ENCODE data around the gene SEMA5B.
A peak's percentile ranks its signal among the peaks of the same experiment; 100 is the strongest.

Gene SEMA5B

DNA sequence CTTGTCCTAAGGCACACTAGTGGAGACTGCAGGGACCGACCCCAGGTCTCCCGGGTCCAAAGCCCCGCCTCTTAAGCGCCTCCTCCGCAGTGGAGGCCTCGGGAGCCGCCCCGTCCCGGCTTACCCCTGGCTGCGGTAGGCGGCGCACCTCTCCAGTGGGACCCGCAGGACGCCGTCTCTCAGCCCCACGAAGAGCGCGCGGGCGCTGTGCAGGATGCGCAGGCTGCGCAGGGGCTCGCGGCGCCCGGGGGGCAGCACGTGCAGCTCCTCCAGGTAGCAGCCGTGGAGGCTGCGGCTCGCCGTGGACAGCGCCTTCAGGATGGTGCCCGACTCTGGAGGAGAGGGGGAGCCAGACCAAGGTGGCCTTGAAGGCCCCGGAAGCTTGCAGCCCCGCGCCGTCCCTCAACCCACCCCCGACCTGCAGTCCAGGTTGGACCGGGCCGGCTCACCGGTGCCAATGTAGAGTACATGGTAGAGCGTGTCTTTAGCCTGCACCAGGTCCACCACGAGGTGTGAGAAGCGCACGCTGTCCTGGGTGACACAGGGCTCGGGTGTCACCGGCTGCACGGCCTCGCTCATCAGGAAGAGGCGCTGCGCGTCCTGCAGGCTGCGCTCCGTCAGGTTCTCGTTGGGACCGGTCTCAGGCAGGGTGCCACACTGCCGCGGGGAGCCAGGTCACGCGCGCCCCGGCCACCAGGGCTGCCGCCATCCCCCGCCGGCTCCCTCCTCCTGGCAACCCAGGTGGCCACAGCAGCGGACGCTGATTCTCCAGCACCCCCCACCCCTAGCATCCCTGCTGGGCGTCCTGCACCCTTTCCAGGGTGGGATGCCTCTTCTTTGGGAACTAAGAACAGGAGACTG lies 105.5 kb downstream of the SEMA5B start:
- TF ChIP-seq, protein P1, sequence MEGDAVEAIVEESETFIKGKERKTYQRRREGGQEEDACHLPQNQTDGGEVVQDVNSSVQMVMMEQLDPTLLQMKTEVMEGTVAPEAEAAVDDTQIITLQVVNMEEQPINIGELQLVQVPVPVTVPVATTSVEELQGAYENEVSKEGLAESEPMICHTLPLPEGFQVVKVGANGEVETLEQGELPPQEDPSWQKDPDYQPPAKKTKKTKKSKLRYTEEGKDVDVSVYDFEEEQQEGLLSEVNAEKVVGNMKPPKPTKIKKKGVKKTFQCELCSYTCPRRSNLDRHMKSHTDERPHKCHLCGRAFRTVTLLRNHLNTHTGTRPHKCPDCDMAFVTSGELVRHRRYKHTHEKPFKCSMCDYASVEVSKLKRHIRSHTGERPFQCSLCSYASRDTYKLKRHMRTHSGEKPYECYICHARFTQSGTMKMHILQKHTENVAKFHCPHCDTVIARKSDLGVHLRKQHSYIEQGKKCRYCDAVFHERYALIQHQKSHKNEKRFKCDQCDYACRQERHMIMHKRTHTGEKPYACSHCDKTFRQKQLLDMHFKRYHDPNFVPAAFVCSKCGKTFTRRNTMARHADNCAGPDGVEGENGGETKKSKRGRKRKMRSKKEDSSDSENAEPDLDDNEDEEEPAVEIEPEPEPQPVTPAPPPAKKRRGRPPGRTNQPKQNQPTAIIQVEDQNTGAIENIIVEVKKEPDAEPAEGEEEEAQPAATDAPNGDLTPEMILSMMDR (IDR thresholded peaks at IDR 0.05; ENCODE audit: insufficient read depth, low read depth, low read length, missing control alignments): no peak
- no peak overlapping the region for H3K4me3 ChIP-seq (ENCODE audit: low read length)
- DNase-seq (ENCODE audit: low read depth): peak; percentile 43

DNA sequence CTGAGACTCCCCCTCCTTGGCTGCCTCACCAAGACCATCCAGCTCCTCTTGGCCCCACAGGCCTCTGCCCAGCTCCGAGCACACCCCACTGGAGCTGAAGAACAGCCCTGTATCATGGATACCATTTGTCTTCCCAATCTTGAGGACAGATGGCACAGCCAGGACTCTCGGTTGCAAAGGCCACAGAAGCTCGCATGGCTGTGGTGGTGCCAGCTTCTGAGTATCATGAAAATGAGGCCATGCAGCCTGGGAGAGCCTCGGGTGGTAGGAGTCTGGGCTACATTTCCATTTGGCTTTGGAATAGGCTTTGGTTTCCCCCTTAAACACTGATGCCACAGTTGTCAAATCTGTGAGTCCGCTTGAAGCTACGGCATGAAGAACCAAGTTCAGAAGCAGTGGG lies 106.6 kb downstream of the SEMA5B start:
- TF ChIP-seq, protein P1 (IDR thresholded peaks at IDR 0.05; ENCODE audit: insufficient read depth, low read depth, low read length, missing control alignments): no peak
- DNase-seq (ENCODE audit: low read depth): no peak
- H3K4me3 ChIP-seq (ENCODE audit: low read length): no peak overlapping the region

DNA sequence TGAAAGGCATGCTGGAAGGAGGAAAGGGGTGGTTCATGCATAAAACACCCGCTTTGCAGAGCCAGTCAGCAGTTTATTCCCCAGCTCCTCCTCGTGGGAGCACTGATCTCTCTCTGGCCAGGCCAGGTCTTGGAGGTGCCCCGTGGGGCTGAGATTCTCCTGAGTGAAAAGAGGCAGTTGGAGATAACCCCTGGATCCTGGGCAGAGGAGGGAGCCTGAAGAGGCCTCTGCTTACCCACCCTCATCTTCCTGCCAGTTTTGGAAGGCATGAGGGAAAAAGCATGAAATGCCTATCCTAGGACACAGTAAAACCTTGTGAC lies 108.3 kb downstream of the SEMA5B start:
- no peak for DNase-seq (ENCODE audit: low read depth)
- no peak overlapping the region for H3K4me3 ChIP-seq (ENCODE audit: low read length)
- TF ChIP-seq, protein P1 (IDR thresholded peaks at IDR 0.05; ENCODE audit: insufficient read depth, low read depth, low read length, missing control alignments): no peak

DNA sequence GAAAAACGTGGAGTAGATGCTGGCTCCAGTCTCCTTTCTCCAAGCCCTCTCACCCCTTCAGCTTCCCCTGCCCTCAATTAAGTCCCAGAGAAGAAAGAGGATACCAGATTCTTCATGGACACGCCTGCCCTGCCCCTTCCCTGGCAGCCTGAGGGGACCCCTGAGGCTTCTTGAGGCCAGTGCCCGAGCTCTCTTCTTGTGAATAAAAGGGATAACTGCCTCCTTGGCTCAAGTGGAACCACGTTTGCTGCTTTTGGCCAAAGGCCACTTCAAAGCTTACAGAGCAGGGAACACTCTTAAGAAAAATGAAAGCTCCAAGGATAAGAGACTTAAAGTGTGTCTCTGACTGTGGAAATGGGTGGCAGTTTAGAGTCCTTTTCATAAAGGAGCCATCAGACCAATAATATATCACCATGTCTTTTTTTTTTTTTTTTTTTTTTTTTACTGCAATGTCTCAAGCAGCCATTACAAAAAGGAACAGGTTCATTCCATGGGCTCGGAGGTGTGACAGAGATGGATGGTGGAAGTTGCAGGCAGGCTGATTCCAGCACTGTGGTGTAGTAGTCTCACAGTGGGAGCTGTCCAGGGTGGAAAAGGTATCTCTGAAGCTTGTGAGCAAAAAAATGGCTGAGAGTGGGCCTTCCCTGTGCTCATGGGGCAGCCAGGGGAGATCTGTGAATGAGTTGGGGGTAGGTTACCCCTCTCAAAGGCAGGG lies 108.8 kb downstream of the SEMA5B start:
- TF ChIP-seq, protein P1 (IDR thresholded peaks at IDR 0.05; ENCODE audit: insufficient read depth, low read depth, low read length, missing control alignments): no peak
- H3K4me3 ChIP-seq (ENCODE audit: low read length): no peak overlapping the region
- DNase-seq (ENCODE audit: low read depth): peak; percentile 43

DNA sequence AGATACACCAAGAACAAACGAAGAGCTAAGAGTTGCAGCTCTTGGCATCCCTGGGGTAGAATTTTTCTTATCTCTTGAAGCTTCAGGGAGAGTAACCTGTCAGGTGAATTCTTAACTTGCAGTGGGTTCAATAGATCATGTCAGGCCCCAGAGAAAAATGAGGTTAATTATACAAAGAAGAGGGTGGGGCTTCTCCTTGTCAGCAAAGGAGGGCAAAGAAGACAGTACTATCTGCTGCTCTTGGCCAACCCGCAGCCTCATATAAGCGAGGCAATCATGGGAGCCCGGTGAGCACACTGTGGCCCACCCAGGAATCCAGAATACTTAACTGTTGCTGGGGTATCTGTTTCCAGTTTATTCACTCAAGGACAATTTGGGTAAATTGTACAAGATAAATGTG lies 110.2 kb downstream of the SEMA5B start:
- H3K4me3 ChIP-seq (ENCODE audit: low read length): no peak overlapping the region
- no peak for DNase-seq (ENCODE audit: low read depth)
- TF ChIP-seq, protein P1 (IDR thresholded peaks at IDR 0.05; ENCODE audit: insufficient read depth, low read depth, low read length, missing control alignments): no peak

DNA sequence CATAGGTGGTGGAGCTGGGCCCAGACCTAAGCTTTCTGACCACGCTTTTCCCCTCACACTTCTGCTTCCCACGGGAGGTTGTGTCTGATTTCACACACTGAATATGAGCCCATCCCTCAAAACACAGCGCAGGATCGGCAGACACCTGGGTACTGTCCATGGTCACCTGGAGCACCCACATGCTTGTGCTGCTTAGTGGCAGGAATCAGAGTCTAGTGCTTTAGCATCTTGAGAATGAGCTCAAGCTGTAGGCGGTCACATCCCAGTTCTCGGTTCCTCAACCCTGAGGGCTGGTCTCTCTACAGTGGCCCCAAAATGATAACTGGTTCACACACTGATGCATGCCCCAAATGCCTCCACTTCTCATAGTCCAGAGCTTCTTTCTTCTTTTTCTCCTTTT lies 111.0 kb downstream of the SEMA5B start:
- no peak overlapping the region for H3K4me3 ChIP-seq (ENCODE audit: low read length)

More for the DNA sequence above, 111.0 kb downstream of the SEMA5B start:
- TF ChIP-seq, protein P1 (IDR thresholded peaks at IDR 0.05; ENCODE audit: insufficient read depth, low read depth, low read length, missing control alignments): no peak
- DNase-seq (ENCODE audit: low read depth): no peak
